Left ventricle myocardium superior (tissue), 1 donor: Measurements from ENCODE around the gene FBXO17. TPM values are rescaled to one million over a fixed set of nuclear protein-coding genes. Genes with fewer than 3 reads are reported as not detected.

Experiments used
- ATAC-seq: fragments of 200-7000 bp; cut with Tn5 transposase; one replicate; pipeline ENCODE4 v1.9.1; 2020; ENCODE audit warnings: mild to moderate bottlenecking, moderate library complexity
- DNase-seq: peaks from one replicate; pipeline ENCODE4 v3.0.0-alpha.2; 2020
- intact Hi-C: fragments of 100-400 bp; cut with micrococcal nuclease; formaldehyde crosslinking; loops from one replicate; pipeline ENCODE4 v1.11.0; 2022
- total RNA-seq: library from RNA; stranded (reverse); fragmentation: NEBNext Ultra II Directional; extraction: Animal tissue kit (Norgen Biotek cat#: 25700); gene quantifications from one replicate; pipeline ENCODE4 v1.2.1, GENCODE V29; 2021
- donor health status: DM: no; HTN: yes; CAD: no; lungs with severe emphysema.

The FBXO17 gene
- total RNA-seq, 1 donor from 2014 or later: 1.7 TPM

DNA sequence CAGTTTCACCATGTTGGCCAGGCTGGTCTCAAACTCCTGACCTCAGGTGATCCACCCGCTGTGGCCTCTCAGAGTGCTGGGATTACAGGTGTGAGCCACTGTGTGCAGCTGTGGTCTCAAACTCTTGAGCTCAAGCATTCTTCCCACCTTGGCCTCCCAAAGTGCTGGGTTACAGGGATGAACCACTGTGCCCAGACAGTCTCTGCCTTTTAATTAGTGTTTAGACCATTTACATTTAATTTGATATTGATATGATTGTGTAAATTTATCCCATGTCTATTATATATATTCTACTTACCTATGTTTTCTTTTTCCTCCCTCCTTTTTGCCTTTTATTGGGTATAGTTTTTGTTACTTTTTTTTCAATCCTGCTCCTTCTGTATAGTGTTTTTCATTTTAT, 73.9 kb downstream of the FBXO17 start:
- ATAC-seq (no peak), DNase-seq (no peak)
- intact Hi-C loops: no loop called here

DNA sequence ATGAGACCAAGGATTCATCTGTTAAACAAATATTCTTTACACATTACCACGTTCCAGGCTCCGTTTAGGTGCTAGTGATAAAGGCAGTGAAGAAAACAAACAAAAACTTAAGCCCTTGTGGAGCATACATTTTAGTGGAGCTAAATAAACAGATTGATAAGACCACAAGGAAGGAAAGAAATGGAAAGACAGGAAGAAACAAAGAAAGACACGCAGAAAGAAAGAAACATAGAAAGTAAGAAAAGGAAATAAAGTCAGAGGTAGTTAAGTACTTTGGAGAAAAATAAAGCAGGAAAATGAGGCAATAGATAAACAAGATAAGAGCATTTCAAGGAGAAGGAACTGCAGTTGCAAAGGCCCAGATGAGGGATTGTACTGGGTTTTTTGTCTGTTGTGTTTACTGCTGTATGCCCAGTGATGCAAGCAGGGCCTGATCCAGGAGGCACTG, 74.8 kb downstream of the FBXO17 start:
- intact Hi-C loops: no loop called here
- ATAC-seq: no peak
- DNase-seq: no peak

DNA sequence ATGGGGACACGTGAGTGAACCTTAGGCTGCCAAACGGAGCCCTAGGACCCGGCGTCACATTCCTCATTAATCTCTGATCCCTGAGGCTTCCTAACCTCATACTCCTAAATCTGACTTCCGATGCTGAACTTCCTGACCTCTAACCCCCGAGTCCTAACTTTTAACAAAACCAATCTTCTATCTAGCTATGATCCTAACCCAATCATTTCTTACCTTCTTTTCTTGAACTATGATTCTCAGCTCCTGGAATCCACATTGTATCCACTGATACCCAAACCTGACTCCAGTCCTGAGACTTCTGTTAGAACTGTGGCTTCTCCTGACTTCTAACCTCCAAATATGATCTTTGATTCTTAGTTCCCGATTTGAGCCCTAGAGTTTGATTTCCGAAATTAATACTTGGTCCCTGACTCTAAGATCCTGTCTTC, 75.3 kb downstream of the FBXO17 start:
- ATAC-seq (no peak), DNase-seq (no peak)
- intact Hi-C loops: no loop called here

DNA sequence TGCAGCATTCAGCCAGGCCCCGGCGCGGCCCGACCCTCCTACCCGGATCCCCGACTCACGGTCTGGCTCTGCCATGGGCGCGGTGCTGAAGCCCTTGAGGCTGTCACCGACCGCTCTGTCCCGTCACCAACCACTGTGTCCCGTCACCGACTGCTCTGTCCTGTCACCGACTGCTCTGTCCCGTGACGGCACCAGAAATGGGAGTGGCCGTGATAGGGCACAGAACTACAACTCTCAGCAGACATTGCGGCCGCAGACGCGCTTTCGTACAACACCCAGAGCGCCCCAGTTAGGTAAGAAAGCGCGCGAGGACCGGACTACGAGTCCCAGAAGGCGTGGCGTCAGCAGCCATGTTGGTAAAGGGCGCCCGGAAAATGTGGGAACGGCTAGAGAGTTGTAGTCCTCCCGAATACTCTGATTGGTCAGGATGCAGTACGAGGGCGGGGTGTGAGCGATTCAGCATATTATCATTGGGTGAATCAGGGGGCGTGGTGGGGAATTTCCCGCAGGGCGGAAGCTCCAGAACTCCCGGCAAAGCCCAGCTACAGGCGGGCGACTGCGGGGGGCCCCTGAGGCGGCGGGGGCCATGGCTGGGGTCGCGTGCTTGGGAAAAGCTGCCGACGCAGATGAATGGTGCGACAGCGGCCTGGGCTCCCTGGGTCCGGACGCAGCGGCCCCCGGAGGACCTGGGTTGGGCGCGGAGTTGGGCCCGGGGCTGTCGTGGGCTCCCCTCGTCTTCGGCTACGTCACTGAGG, 75.9 kb downstream of the FBXO17 start, which contains the start of the genes NFKBIB and SIRT2:
NFKBIB (plus strand) TSS at position 523 of the 755 bp plus-strand sequence; CDS start at position 587, 64 bp downstream.
SIRT2 (minus strand) TSS at position 172 of the 755 bp plus-strand sequence; CDS start at position 75, 97 bp downstream.
- intact Hi-C loops: no loop called here

DNA sequence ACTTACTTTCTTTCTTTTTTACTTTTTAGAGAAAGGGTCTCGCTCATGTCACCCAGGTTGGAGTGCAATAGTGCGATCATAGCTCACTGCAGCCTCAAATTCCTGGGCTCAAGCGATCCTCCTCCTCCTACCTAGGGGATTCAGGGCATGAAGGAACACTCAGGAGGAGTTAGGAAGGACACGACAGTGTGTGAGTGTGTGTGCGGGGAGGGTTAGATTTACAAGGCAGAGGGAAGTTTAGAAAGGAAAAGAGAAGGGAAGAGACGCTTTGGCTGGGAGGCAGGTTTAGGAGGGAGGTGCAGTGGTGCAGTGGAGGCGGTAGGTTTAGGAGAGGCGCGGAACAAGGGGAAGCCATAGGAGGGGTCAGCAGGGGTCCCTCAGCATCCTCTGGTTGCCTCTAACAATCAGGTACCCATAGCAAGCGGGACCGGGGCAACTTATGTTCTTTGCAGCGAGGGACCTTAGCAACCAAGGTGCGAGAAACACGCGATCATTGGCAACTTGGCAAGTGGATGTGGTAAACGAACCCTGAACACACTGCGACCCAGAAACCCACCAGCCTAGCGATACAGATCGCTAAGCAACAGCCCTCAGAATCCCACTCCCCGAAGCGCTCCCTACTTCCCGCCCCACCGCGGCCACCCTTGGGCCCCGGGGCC, 76.6 kb downstream of the FBXO17 start:
- intact Hi-C loops: no loop called here
- ATAC-seq: peak; percentile 2

More for the DNA sequence above, 75.9 kb downstream of the FBXO17 start, which contains the start of the genes NFKBIB and SIRT2:
- peak; percentile 97 for ATAC-seq
- peak; percentile 100 for DNase-seq

GRCh38 chr19:38894968-38895367, 80.6 kb downstream of the FBXO17 start:
- intact Hi-C loops: no loop called here
- ATAC-seq: no peak

More for the DNA sequence above, 76.6 kb downstream of the FBXO17 start:
- DNase-seq: no peak

DNA sequence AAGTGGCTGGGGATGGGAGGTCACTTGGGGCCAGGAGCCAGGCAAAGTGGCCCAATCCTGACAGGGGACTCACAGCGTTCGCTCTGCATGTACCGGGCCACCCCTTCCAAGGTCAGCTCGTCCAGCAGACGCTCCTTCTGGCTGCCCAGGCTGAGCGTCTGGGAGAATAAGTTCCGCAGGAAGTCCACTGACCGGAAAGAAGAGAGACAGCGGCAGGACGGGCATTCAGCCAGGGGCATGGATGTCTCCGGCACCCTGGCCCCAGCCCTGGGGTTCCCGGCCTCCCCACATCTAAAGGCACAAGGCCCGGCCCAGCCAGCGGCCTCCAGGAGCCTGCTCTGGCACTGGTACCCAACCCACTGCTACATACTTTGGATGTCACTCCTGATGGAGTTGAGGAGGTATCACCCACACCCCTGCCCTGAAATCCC, 82.2 kb downstream of the FBXO17 start:
- ATAC-seq (no peak), DNase-seq (no peak)
- intact Hi-C loops: no loop called here

More at GRCh38 chr19:38894968-38895367, 80.6 kb downstream of the FBXO17 start:
- no peak for DNase-seq

GRCh38 chr19:38892841-38893240, 82.7 kb downstream of the FBXO17 start:
- intact Hi-C loops: no loop called here
- DNase-seq: no peak
- no peak for ATAC-seq

DNA sequence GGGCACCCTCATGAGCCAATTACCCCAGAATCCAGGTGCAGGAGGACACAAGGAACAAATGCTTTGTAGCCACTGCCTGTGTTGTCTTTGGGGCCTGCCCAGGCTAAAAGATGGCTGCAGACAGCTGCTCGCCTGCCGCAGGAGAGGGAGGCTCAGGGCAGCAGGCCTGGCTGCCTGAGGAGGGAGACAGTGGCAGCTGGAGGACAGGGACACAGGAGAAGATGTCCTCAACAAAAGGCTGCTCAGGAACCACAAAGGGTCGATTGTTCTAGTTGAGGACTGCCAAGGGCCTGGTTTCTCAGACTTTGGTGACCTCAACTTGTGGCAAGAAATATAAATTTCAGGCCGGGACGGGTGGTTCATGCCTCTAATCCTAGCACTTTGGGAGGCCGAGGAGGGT, 83.8 kb downstream of the FBXO17 start:
- ATAC-seq (no peak), DNase-seq (no peak)
- intact Hi-C loops: no loop called here

Other genes with a start within 250 kb of the FBXO17 start
- not detected for gene CAPN12, start 231.3 kb downstream of the FBXO17 start, total RNA-seq
- gene LGALS7, start 202.2 kb downstream of the FBXO17 start, total RNA-seq: not detected
- gene LGALS7B, start 186.5 kb downstream of the FBXO17 start, total RNA-seq: not detected
- 0.47 TPM for gene LGALS4, start 162.8 kb downstream of the FBXO17 start, total RNA-seq
- 1,171 TPM for gene ECH1, start 143.9 kb downstream of the FBXO17 start, total RNA-seq
- 171 TPM for gene HNRNPL, start 125.8 kb downstream of the FBXO17 start, total RNA-seq
- gene RINL, start 97.5 kb downstream of the FBXO17 start, total RNA-seq: 4.5 TPM
- 94.4 TPM for gene SIRT2, start 76.1 kb downstream of the FBXO17 start, total RNA-seq
- gene NFKBIB, start 75.8 kb downstream of the FBXO17 start, total RNA-seq: 14.5 TPM
- not detected for gene CCER2, start 63.6 kb downstream of the FBXO17 start, total RNA-seq
- 13.2 TPM for gene SARS2, start 45.0 kb downstream of the FBXO17 start, total RNA-seq
- 71.9 TPM for gene MRPS12, start 44.8 kb downstream of the FBXO17 start, total RNA-seq
- 9.7 TPM for gene FBXO27, start 56.8 kb upstream of the FBXO17 start, total RNA-seq
- not detected for gene ACP7, start 108.6 kb upstream of the FBXO17 start, total RNA-seq
- 17.4 TPM for gene PAK4, start 150.0 kb upstream of the FBXO17 start, total RNA-seq
- gene NCCRP1, start 221.2 kb upstream of the FBXO17 start, total RNA-seq: not detected
- gene SYCN, start 228.5 kb upstream of the FBXO17 start, total RNA-seq: not detected